Activated naive CD4-positive, alpha-beta T cell treated with anti-CD3 and anti-CD28 coated beads, Interleukin-2, amount 50 U/mL, for 16 hours (primary cell): Measurements from ENCODE around the gene PTN.
"Not testable (repeated sequence)": the region's sequence is repeated elsewhere in the genome, so short reads cannot be mapped to it uniquely, and the experiment has no call there.

Source experiments
- DNase-seq: peaks from one replicate; pipeline ENCODE4 v3.0.0-alpha.2; 2020

The PTN gene

DNA sequence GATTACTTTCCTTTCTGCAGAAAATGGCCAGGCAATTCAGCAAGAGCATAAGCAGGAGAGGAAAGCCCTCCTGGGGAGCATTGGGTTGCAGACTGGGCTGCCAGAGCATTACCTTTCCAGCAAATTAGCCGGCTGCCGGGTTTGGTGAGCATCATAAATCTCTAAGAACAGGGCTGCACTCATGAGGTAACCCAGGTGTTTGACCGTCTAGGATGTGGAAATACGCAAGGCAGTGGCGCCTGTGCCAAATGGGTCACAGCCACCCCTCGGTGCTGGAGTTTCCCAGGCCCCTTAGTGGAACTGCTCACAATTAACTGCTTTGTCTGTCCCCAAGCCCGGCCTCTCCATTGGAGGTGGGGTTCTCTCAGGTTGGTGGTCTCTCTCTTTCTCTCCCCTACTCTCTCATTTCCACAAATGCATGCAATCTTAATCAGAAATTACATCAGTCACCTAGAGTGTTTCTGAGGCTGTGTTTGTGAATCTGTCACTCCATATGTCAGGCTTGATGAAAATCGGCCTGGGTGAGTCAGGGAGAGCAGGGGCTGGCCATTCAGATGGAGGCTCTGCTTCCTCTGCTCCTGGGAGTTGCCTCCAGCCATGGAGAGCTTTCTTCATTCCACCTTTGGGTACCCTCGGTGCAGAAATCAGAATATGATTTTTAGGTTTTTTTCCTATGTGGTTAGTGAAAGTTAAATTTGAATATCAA, 26.7 kb downstream of the PTN start:
- no peak for DNase-seq

DNA sequence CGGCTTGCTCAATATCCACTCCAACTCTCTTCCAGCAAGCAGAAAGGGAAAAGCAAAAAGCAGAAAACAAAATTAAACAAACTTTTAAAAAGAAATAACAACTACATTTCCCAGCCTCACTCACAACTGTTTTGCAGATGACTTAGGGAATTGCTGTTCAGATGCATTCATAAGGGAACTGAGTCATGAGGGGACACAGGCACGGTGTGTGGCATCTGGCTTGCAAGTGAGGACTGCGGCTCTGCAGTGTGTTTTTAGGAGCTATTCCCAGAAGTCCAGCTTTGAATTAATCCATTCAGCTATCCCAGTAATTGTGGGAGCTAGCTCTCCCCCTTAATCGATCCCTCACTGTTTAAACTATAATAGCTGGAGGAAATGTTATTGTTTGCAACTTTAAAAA, 30.3 kb downstream of the PTN start:
- DNase-seq = no peak

DNA sequence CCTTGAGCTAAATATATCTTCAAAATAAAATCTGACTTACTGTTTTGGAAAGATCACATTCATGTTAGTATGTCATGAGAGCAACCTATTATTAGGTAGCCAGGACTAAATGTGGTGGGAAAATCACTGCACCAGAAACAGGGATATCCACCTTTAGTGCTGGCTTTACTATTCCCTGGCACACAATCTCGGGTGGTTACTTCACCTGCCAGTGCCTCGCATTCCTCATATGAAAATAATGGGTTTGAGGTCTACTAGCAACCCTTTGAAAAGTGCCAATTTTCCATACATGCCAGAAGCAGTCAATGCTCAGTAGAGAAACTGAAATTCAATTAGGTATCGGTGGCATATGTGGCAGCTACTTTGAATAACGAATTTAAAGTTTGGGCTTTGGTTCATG, 36.8 kb downstream of the PTN start:
- DNase-seq = no peak

DNA sequence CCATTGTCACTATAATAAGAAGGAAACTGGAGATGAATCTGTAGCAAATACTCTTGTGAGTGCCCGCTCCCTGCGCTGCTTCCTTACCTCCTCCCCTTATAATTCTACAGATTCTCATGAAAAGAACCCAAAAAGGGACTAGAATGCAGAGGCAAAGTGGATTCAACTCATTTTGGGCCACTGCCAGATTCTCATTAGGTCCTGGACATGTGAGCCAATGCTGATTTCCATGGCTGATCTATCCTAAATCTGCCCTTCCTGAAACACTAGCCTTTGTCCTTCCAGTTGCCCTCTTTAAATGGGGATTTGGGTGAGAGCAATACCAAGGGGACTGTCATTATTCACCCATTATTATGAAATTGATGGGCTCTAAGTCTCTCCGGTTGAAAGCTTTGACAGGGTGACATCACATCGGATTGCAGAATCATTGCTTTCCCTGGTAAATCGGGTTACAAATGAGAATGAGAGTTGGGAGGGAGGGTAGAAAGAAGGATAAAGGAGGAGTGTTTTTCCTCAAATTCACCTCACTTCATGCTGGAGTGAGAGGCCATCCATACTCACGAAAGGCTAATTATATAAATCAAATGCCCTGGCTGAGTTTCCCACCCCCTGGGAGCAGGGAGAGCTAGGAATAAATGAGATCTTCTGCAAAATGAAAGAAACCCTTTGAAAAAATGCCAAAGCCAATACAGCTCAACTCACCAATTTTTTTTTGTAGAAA, 37.5 kb downstream of the PTN start:
- no peak for DNase-seq

DNA sequence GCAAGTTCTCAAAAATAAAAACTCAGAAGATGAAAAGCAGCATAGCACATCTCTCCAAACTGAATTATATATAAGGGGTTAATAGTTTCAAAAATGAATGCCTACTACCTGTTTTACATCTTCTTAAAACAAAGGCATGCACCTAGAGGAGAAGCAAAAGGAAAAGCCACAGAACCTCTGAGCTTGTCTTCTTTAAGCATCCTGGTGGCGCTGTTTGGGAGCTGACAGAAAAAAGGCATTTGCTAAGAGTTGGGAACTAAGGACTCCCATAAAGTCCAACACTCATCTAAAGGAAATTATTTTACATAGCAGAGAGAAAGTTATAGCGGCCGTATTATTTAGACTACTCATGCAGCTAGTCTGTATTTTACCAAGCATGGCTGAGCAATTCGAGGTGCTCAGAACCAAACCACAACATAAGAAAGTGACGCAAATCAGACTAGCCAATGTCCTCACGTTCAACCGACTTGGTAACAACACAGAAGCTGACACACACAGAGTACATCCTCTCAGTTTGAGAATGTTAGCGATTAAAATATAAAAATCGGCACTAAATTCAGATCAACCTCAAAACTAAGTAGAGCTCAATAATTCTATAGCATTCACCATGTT, 38.8 kb downstream of the PTN start:
- no peak for DNase-seq

DNA sequence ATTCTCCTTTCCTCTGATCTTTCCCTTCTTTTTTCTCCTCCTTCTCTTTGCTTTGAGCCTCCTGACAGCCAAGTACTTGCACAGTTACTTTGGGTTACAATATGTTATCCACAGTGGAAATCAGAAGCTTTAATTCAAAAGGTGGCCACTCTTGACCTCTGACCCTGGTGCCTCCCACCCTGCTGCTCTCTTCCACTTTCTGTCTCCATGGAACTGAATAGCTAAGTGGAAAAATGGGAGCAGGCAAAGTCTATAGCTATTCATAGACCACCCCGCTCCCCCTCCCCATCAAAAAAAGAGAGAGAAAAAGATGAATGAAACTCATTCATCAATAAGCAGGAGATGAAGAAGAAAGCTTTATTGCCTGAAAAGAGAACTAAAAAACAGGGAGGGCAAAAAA, 39.4 kb downstream of the PTN start:
- no peak for DNase-seq

DNA sequence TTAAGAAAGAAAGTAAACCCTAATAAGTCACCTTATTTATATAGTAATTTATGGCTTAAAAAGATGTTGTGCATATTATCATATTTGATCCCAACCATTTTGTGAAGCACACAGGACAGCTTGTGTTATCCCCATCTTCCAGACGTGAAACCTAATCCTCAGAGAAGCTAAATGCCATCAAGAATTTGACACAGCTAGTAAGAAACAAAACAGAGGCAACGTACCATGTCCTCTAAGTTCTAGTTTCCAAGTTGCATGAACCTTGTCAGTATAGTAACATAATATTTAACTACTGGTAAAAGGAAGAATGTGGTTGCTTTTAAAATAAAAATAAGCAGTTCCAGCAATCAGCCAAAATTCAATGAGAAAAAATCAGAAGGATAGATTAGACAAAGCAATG, 41.5 kb downstream of the PTN start:
- no peak for DNase-seq

DNA sequence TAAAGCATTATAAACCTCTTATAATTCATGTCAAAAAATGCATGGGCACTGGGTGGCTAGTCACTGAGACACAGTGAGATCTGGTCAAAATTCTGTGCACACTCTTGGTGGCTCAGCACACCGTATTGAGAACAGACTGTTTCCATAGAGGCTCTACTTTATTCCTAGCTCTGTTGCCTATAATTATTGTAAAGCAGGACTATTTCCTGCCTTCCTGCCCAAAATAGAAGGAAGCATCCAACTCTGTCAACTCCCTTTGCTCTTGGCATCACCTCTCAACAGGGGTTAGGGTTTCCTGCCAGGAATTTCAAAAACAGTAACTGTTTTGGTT, 45.1 kb downstream of the PTN start:
- DNase-seq = no peak

DNA sequence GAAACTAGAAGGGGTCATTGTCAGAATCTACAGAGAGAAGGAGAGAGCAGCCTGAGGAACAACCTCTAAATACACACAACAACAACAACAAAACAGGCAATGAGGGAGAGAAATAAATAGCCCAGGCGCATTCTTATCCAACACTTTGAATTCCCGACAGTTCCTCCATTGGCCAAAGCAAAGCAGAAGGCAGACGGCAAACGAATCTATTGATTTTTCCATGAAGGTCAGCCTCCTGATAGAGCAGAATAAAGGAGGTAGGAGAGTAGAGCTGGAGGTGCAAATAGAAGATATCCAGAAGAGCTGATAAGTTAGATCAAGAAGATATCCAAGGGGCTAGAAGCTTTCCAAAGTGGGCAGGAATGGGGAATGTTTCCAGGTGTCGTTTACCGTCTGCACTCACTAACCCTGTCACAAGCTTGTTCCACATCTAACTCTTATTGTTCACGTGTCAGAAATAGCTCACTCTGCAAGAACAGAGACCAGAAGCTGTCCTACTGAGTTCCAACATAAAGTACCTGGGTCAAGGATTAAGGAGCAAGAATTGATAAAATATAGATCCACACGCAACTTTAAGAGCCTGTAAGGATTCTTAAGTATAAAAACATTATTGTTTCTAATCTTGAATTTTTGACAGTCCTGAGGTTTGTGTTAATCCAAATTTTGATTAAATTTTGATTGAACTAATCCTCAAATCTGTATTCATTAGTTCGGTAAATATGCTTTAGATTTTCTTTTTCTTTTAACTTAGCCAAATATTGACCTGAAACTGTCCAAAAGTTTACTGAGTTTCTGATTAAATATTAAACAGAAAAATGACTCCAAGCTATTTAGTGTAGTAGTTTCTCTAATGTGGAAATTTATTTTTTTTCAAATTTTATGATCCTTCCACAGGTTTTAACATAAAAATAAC, 45.7 kb downstream of the PTN start:
- no peak for DNase-seq

DNA sequence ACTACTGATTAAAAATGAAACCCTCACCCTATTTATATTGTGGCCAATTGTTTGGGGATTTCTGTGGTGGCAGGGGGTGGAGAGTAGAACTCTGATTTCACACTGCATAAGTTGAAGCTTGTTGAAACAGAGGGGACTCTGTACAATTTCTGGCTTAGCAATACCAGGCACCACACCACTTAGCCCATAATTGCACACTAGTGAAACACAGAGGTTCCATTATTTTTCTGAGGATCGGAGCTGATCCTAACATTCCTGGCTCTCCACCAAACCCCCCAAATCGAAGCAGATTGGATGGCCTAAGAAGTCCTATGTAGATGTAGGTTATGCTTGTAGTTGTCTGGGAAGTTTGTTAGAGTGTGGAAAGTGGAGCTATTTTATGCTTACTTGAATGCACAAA, 47.0 kb downstream of the PTN start:
- no peak for DNase-seq

DNA sequence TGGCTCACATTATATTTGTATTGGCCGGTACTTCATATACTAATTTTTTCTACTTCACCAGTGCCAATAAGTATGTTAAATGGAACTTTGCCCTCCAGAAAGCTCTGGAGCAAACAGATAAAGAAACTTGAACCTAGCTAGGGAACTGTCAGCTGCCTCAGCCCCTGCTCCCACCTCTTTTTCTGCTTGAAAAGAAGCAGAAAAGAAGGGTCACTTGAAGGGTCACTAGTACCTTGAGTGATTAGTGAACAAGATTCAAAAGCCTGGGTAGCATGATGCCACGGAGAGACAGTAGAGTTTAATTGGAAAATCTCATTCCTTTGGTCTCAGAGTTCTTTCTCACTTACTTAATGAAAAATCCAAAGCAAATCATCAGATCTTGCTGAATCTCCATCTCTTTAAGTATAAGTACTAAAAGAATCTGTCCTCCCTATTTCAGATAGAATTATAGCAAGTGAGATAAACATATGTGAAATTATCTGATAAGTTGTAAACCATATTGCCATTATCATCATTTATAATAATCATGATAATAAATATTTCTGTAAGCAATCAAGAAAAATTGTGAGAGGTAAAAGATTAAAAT, 47.7 kb downstream of the PTN start:
- DNase-seq = no peak

DNA sequence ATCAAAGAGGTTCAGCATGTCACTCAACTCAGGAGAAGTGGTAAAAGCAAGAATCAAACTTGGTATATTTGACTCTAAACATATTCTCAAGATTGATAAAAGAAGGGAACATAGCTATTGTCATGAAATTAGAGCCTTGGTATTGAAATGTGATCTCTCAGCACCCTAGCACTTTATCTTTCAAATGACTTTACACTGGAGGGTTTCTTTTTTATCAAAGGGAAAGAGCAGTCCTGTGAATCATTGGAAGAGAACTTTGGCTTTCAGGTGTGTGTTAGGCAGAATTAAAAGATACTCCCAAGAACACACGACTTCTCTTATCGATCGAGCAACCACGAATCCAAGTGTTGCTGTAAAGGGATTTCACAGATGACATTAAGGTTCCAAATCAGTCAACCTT, 54.4 kb downstream of the PTN start:
- DNase-seq = no peak

DNA sequence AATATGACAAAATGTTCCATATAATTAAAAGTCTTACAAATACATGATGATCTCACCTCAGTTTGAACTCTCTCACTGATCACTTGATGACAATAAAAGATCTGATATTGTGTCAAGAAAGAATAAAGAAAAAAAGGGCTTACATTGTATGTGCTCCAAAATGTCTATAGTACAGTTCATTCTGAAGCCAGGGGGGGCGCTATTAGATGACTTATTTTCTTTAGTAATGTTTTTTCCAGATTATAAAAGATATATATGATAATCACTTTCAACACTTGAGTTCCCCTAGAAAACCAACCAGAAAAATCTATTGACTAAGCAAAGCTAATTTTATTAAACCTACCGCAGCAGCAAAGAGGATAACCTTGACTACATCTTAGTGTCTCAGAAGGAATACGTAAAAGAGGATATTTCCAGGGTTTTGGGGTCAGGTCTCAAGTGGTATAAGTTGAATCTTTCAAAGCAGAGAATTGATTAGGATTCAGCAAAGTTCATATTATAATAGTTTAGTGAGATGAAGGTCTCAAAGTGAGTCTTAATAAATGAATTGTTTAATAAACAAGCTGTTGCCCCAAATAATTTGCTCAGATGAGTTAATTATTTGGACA, 55.8 kb downstream of the PTN start:
- no peak for DNase-seq

DNA sequence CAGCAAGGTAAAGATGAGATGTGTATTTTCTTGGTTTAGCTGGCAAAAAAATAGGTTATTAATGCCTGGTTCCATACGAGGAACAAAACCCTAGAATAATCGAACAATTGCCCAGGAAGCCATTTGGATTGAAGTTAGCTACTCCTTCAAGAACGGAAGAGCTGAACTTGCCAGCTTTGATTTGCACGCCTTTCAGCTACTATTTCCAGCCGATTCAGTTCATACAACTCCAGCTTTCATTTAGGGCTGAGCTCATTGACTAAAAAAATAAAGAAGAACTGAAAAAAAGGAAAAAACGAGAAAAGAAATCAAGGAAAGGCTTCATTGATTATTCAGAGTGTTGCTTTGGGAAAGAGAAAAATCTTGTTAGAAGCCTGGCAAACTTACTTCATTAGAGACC, 60.4 kb downstream of the PTN start:
- no peak for DNase-seq

DNA sequence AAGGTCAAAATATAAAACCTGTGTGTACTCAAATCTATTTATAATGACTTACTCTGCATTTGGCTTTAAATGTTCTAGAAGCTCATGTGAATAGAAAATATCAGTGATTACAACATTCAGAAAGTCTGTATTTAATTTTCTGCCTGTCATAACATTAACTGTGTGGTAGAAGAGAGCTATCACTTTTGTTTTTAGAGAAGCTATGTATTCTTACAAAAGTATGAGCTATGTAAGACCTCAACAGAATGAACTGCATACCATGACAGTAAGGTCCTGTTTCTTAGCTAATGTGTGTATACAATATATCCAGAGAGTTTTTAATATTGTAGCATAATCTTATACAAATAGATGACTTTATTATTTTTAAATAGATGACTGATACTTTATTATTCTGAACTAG, 61.5 kb downstream of the PTN start:
- no peak for DNase-seq

DNA sequence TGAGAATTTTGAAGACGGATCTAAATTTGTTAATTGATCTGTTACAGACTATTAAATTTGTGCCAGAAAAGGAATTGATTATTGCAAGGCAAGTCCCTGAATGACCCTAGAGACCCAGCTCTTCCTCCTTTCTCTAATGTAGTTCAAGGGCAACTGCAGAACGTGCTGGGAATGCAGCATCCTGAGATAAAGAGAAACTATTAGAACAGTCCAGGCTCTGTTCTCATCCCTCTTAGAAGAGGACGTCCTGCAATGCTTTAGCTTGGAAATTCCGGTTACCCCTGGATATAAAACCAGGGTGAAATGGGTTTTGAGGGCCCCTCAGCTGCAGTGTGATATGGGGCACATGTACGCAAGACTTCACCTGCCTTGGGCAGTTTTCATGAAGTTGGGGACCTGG, 67.3 kb downstream of the PTN start:
- no peak for DNase-seq

DNA sequence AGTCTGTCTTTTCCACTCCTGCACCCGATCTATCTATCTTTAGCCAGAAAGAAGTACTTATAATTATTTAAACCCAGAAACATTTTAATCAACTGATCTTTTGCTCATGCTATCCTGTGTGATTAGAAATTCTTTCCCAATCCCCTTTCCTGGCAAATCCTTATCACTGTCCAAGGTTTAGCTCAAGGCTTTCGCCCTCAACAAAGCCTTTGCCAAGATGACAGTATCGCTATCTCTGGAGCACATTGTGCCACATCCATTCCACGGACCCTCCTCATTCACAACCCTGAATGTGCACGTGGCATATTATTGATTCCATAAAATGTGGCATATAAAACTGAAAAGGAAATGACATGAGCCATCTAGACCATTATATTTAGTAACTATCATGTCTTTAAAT, 71.3 kb downstream of the PTN start:
- DNase-seq = no peak

DNA sequence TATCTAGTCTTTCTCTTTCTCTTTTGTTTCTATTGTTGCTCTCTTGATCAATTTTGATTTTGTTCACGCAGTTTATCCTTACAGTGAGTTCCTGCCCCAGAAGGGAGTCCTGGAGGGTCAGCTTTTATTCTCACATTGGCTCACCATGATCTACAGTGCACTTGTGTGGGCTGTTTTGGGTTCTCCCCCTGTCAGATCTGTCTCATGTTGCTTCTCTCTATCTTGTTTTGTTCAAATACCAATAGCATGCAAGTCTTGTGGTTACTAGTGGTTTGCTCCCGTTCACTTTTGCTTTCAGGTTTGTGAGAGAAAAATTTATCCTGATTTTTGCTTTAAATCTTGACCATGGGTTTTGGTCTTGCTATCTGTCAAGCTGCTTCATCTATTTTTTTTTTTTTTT, 74.3 kb downstream of the PTN start:
- no peak for DNase-seq

DNA sequence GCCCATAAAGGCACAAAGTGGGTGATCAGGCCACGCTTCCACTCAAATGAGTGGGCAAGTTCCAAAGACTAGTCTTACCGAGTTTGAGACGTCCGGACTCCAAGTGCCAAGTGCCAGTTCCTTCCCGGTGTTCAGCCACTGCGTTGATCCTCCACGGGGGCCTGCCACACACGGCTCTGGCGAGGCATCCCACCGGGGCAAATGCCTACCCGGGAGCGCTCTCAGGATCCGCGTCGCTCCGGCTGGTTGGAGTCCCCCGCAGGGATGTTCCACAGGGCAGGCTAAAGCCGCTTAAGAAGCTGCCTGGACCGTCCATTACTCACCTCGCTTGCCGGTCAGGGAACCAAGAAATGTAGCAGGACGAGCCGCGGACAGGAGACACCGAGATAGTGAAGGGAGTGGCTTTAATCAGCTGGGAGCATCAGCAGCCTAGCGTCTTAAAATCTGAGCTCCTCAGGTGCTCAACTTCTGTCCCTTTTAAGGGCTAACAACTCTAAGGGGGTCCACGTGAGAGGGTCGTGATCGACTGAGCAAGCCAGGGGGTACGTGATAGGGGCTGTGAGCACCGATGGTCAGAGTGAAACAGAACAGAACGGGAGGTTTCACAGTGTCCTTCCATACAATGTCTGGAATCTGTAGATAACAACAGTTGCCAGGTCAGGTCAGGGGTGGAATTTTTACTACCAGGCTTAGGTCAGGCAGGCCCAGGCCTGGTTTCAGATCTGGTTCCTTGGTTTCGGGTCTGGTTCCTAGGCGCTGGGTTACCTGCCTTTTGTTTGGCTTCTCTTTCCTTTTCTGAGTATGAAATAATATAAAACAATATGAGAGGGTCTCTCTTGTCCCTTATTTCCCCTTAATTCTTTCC, 75.3 kb downstream of the PTN start:
- DNase-seq = not testable (repeated sequence)

DNA sequence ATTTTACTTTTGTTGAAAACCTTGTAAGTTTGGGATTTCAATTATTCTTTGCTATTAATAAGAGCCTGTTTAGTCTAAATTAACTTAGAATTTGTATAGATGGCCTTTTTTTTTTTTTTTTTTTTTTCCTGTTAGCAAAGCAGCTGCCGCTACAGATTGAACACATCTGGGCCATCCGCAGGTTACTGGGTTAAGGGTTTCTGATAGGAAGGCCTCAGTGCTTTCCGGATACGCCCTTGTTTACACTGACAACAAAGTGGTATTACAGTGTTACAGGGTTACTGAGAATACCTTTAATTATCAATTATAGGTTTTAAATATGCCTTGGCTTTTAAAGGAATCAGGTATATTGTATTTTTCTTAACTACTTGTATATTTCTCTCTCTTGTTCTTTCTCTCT, 76.8 kb downstream of the PTN start:
- no peak for DNase-seq

DNA sequence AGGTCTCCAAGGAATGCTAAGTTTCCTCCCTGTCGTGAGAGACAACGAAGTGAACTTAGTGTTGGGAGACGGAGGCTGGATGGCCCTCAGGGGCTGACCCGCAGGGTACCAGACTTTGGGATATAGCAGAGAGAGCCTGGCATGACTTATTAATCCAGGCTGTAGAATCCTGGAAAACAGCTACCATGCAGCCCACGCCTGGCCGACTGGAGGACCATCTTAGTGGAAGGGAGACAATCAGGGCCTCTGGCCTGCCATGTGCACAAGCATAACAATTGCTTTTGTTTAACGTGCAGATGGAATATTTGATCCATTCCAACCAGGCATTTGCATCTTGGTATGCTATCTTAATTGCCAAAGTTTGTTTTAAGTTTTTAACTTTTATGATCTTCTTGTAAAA, 78.1 kb downstream of the PTN start:
- not testable (repeated sequence) for DNase-seq

DNA sequence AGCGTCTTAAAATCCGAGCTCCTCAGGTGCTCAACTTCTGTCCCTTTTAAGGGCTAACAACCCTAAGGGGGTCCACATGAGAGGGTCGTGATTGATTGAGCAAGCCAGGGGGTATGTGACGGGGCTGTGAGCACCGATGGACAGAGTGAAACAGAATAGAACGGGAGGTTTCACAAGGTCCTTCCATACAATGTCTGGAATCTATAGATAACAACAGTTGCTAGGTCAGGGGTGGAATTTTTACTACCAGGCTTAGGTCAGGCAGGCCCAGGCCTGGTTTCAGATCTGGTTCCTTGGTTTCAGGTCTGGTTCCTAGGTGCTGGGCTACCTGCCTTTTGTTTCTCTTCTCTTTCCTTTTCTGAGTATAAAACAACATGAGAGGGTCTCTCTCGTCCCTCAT, 80.9 kb downstream of the PTN start:
- DNase-seq = no peak
